Measurements from ENCODE around the gene RBMY1E.
"Not testable (repeated sequence)": the region's sequence is repeated elsewhere in the genome, so short reads cannot be mapped to it uniquely, and the experiment has no call there.

RBMY1E gene

GRCh38 chrY:21917932-21918331, at the start of gene RBMY1E:
Gene RBMY1E, minus strand, starts transcription at chrY:21918032. Its CDS starts 1,978 bp downstream, at chrY:21916054.
- DNase-seq = not testable (repeated sequence)

GRCh38 chrY:21894426-21894825, 23.4 kb downstream of the RBMY1E start, which contains the start of gene RBMY1D:
Gene RBMY1D, minus strand, starts transcription at chrY:21894526. Its CDS starts 2,013 bp downstream, at chrY:21892513.
- DNase-seq = not testable (repeated sequence)

GRCh38 chrY:21869407-21870076, 48.3 kb downstream of the RBMY1E start:
- not testable (repeated sequence) for DNase-seq

All from activated CD8-positive, alpha-beta memory T cell treated with anti-CD3 and anti-CD28 coated beads, Interleukin-2, amount 50 U/mL, for 48 hours (primary cell).